H9 (cell line): ENCODE data around the gene FOXF1. TPM values are rescaled to one million over a fixed set of nuclear protein-coding genes. Genes with fewer than 3 reads are reported as not detected.

Experiments used
- DNase-seq: peaks from one replicate; pipeline ENCODE4 v3.0.0-alpha.2; 2017
- H2AFZ ChIP-seq: one replicate; pipeline ENCODE4 v1.6.1; 2013; ENCODE audit warnings: mild to moderate bottlenecking, low read length, control low read depth, moderate library complexity
- H2AK5ac ChIP-seq: 2 replicates; pipeline ENCODE4 v1.6.1; 2013; ENCODE audit warnings: low read length, control low read depth, mixed read lengths; ENCODE audit not compliant: insufficient read length
- H2BK120ac ChIP-seq: one replicate; pipeline ENCODE4 v1.6.1; 2013; ENCODE audit warnings: low read depth, mild to moderate bottlenecking, low read length, control low read depth, inconsistent platforms; ENCODE audit not compliant: poor library complexity, severe bottlenecking
- H2BK12ac ChIP-seq: 2 replicates; pipeline ENCODE4 v1.6.1; 2013; ENCODE audit warnings: low read length, control low read depth, mixed read lengths, low read depth; ENCODE audit not compliant: insufficient read length
- H2BK15ac ChIP-seq: 2 replicates; pipeline ENCODE4 v1.6.1; 2013; ENCODE audit warnings: low read depth, low read length, control low read depth
- H2BK20ac ChIP-seq: one replicate; pipeline ENCODE4 v1.6.1; 2013; ENCODE audit warnings: low read depth, mild to moderate bottlenecking, low read length, control low read depth, inconsistent platforms; ENCODE audit not compliant: poor library complexity, severe bottlenecking
- H2BK5ac ChIP-seq: 2 replicates; pipeline ENCODE4 v1.6.1; 2013; ENCODE audit warnings: low read length, control low read depth, mixed read lengths; ENCODE audit not compliant: insufficient read length
- H3K14ac ChIP-seq: 2 replicates; pipeline ENCODE4 v1.6.1; 2013; ENCODE audit warnings: low read length, control low read depth; ENCODE audit not compliant: insufficient read depth
- H3K18ac ChIP-seq: 2 replicates; pipeline ENCODE4 v1.6.1; 2013; ENCODE audit warnings: low read depth, mild to moderate bottlenecking, mixed read lengths, low read length, control low read depth; ENCODE audit not compliant: insufficient read length
- H3K23ac ChIP-seq: 2 replicates; pipeline ENCODE4 v1.6.1; 2013; ENCODE audit warnings: low read length, control low read depth, mixed read lengths, low read depth; ENCODE audit not compliant: insufficient read length
- H3K23me2 ChIP-seq: 2 replicates; pipeline ENCODE4 v1.6.1; 2013; ENCODE audit warnings: low read depth, mild to moderate bottlenecking, mixed read lengths, low read length, control low read depth; ENCODE audit not compliant: insufficient read length, poor library complexity, severe bottlenecking
- H3K27ac ChIP-seq: 2 replicates; pipeline ENCODE4 v1.5.1; 2013; ENCODE audit warnings: low read length, control low read depth, mixed read lengths, low read depth; ENCODE audit not compliant: insufficient read length
- H3K27me3 ChIP-seq: 2 replicates; pipeline ENCODE4 v1.6.1; 2013; ENCODE audit warnings: low read length, control low read depth, inconsistent platforms; ENCODE audit not compliant: insufficient read depth
- H3K4ac ChIP-seq: 2 replicates; pipeline ENCODE4 v1.6.1; 2013; ENCODE audit warnings: low read depth, mild to moderate bottlenecking, control low read depth, inconsistent platforms, low read length, moderate library complexity
- H3K4me1 ChIP-seq: 2 replicates; pipeline ENCODE4 v1.6.1; 2013; ENCODE audit warnings: low read length, control low read depth, inconsistent platforms; ENCODE audit not compliant: insufficient read depth
- H3K4me2 ChIP-seq: 2 replicates; pipeline ENCODE4 v1.6.1; 2013; ENCODE audit warnings: low read length, control low read depth, mixed read lengths; ENCODE audit not compliant: insufficient read length, insufficient read depth
- H3K56ac ChIP-seq: 2 replicates; pipeline ENCODE4 v1.6.1; 2013; ENCODE audit warnings: low read depth, mild to moderate bottlenecking, mixed read lengths, low read length, control low read depth; ENCODE audit not compliant: insufficient read length
- H3K79me1 ChIP-seq: 2 replicates; pipeline ENCODE4 v1.6.1; 2013; ENCODE audit warnings: low read depth, mild to moderate bottlenecking, moderate library complexity, low read length, control low read depth, inconsistent platforms; ENCODE audit not compliant: insufficient read depth, poor library complexity, severe bottlenecking
- H3K79me2 ChIP-seq: 2 replicates; pipeline ENCODE4 v1.6.1; 2013; ENCODE audit warnings: low read length, control low read depth, inconsistent platforms; ENCODE audit not compliant: insufficient read depth
- H3K9ac ChIP-seq: 2 replicates; pipeline ENCODE4 v1.6.1; 2013; ENCODE audit warnings: low read length, control low read depth, mixed read lengths; ENCODE audit not compliant: insufficient read length; ENCODE audit errors: extremely low read depth
- H3K9me3 ChIP-seq: one replicate; pipeline ENCODE4 v1.6.1; 2013; ENCODE audit warnings: low read depth, low read length, inconsistent platforms; ENCODE audit not compliant: control insufficient read depth
- H3T11ph ChIP-seq: one replicate; pipeline ENCODE4 v1.6.1; 2013; ENCODE audit warnings: mild to moderate bottlenecking, low read length, control low read depth, inconsistent platforms
- H4K20me1 ChIP-seq: one replicate; pipeline ENCODE4 v1.6.1; 2013; ENCODE audit not compliant: control insufficient read depth, insufficient read length, insufficient read depth
- H4K5ac ChIP-seq: 2 replicates; pipeline ENCODE4 v1.6.1; 2013; ENCODE audit warnings: low read depth, mild to moderate bottlenecking, mixed read lengths, low read length, control low read depth; ENCODE audit not compliant: insufficient read length
- H4K8ac ChIP-seq: replicated peaks from 2 replicates; pipeline ENCODE4 v1.6.1; 2013; ENCODE audit warnings: low read length, control low read depth, mixed read lengths, low read depth; ENCODE audit not compliant: insufficient read length
- H4K91ac ChIP-seq: 2 replicates; pipeline ENCODE4 v1.6.1; 2013; ENCODE audit warnings: low read depth, mild to moderate bottlenecking, moderate library complexity, mixed read lengths, low read length, control low read depth; ENCODE audit not compliant: insufficient read length
- H3K27ac Mint-ChIP-seq, 3 experiments: 2 replicates in 2 of 3; 3 replicates in 1 of 3; pipeline ENCODE4 v1.8.0; 2020 to 2021; ENCODE audit warnings: mixed read lengths in 3 of 3, mild to moderate bottlenecking in 1 of 3, moderate library complexity in 1 of 3
- H3K27me3 Mint-ChIP-seq: 2 replicates; pipeline ENCODE4 v1.8.0; 2021; ENCODE audit warnings: low read depth, mild to moderate bottlenecking, moderate library complexity, mixed read lengths
- H3K36me3 Mint-ChIP-seq, 3 experiments: 2 replicates in 2 of 3; 3 replicates in 1 of 3; pipeline ENCODE4 v1.8.0; 2020 to 2021; ENCODE audit warnings: low read depth in 3 of 3, mixed read lengths in 3 of 3; ENCODE audit not compliant: insufficient read depth in 1 of 3
- H3K4me1 Mint-ChIP-seq, 2 experiments: 2 replicates each; pipeline ENCODE4 v1.8.0; 2020; ENCODE audit warnings: mixed read lengths in 2 of 2
- H3K4me3 Mint-ChIP-seq, 2 experiments: 2 replicates in 1 of 2; 3 replicates in 1 of 2; pipeline ENCODE4 v1.8.0; 2020 to 2021; ENCODE audit warnings: mild to moderate bottlenecking in 2 of 2, mixed read lengths in 2 of 2, moderate library complexity in 1 of 2
- H3K9me3 Mint-ChIP-seq, 2 experiments: 2 replicates in 1 of 2; 3 replicates in 1 of 2; pipeline ENCODE4 v1.8.0; 2020; ENCODE audit warnings: mild to moderate bottlenecking in 2 of 2, mixed read lengths in 2 of 2, moderate library complexity in 1 of 2
- CTCF ChIP-seq: fragments of 200-600 bp; sonication (generic); conservative IDR thresholded peaks from 3 replicates; pipeline ENCODE4 v1.8.0; 2021; ENCODE audit warnings: antibody characterized with exemption, mild to moderate bottlenecking
- WGBS: extraction: QIAGEN DNeasy Blood & Tissue Kit; methylation state at CpG from one replicate; pipeline ENCODE4 v1.1.7; 2013; ENCODE audit warnings: missing lambda C conversion rate, low lambda C conversion rate, mixed read lengths; ENCODE audit not compliant: insufficient read length; ENCODE audit errors: extremely low coverage; 5-methylcytosine and 5-hydroxymethylcytosine counted together
- total RNA-seq: library from RNA; stranded (reverse); gene quantifications from 2 replicates; pipeline ENCODE4 v1.2.1, GENCODE V29; 2021

The FOXF1 gene
- total RNA-seq, 1 experiment from 2014 or later, result not detected

DNA sequence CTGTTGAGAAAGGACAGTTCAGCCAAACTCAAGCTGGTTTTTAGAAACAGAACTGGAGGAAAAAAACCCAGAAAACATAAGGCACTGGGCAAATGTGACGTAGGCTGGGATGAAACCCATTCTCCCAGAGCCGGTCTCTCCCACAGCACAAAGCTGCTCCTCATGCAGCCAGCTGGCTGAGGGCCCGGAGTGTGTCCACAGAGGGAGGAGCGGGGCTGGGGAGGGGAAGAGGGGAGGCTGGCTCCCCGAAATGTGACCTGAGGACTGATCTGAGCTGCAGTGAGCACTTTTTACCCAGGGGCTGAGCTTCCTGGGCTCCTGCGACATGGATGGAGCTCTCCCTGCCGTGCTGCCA lies 20.8 kb downstream of the FOXF1 start:
- TF ChIP-seq CTCF, result no peak
- no peak for DNase-seq
- no peak overlapping the region for H3K9ac ChIP-seq

More for the DNA sequence above, 20.8 kb downstream of the FOXF1 start:
- H3K23ac ChIP-seq, result no peak overlapping the region
- H3K4me1 ChIP-seq, result no peaks in the 10 kb centered on the region
- H3K23me2 ChIP-seq, result no peaks in the 10 kb centered on the region
- H3K79me2 ChIP-seq, result no peaks in the 10 kb centered on the region
- no peak overlapping the region for H2AK5ac ChIP-seq
- Mint-ChIP-seq H3K27me3 (peaks cover 13% of the 10 kb centered on the region), H3K27ac (peak overlapping the region in 1 of 3 experiments; percentile 72; a peak in 1 of 7 replicates), H3K4me3 (no peak overlapping the region), H3K9me3 (peaks cover 0 to 5% of the 10 kb centered on the region in 2 experiments; a peak in 2 of 5 replicates), H3K4me1 (peaks cover 3 to 12% of the 10 kb centered on the region in 2 experiments; a peak in 3 of 4 replicates), H3K36me3 (peaks cover 0 to 5% (median 0%) of the 10 kb centered on the region in 3 experiments; a peak in 1 of 7 replicates)
- H3K79me1 ChIP-seq, result no peaks in the 10 kb centered on the region
- no peak overlapping the region for H3K4ac ChIP-seq
- H3K18ac ChIP-seq, result no peak overlapping the region
- no peak overlapping the region for H4K91ac ChIP-seq
- H2BK12ac ChIP-seq, result no peak overlapping the region
- H3K27me3 ChIP-seq, result no peaks in the 10 kb centered on the region
- H3K9me3 ChIP-seq, result no peaks in the 10 kb centered on the region
- H2BK15ac ChIP-seq, result no peak overlapping the region
- no peak overlapping the region for H3K27ac ChIP-seq
- no peak overlapping the region for H2BK20ac ChIP-seq
- H4K20me1 ChIP-seq, result no peaks in the 10 kb centered on the region
- H3K14ac ChIP-seq, result no peak overlapping the region
- H2BK120ac ChIP-seq, result no peak overlapping the region
- H3K56ac ChIP-seq, result no peak overlapping the region
- no peak overlapping the region for H2BK5ac ChIP-seq
- no peak overlapping the region for H4K8ac ChIP-seq
- H4K5ac ChIP-seq, result no peak overlapping the region
- no peak overlapping the region for H2AFZ ChIP-seq
- no peak overlapping the region for H3T11ph ChIP-seq
- H3K4me2 ChIP-seq, result no peak overlapping the region
- no CpG with 5 or more reads among the region's 7 CpGs for WGBS
